Naive thymus-derived CD4-positive, alpha-beta T cell (primary cell): ENCODE data around the gene LYST. TPM values are rescaled to one million over a fixed set of nuclear protein-coding genes. Genes with fewer than 3 reads are reported as not detected.
"Not testable (repeated sequence)": the region's sequence is repeated elsewhere in the genome, so short reads cannot be mapped to it uniquely, and the experiment has no call there.

Experiments used
- ATAC-seq: fragments of 150-1000 bp; cut with Tn5 transposase; 2 replicates; pipeline ENCODE4 v1.10.0; 2021; ENCODE audit warnings: mild to moderate bottlenecking, moderate library complexity
- CTCF ChIA-PET: fragments of 350-600 bp; sonication (Branson Sonifier 250); formaldehyde crosslinking; loops from one replicate; lab custom pipeline; 2021; ENCODE audit warnings: antibody characterized with exemption; lab: Charles Lee
- POLR2A ChIA-PET: fragments of 350-600 bp; sonication (Branson Sonifier 250); formaldehyde crosslinking; loops from one replicate; lab custom pipeline; 2021; ENCODE audit warnings: antibody characterized with exemption, inconsistent platforms; lab: Charles Lee
- DNase-seq, 9 donors: peaks; one replicate each; pipeline versions ENCODE4 v3.0.0 to v3.0.0-alpha.2; 2020 to 2022; ENCODE audit warnings: mixed read lengths in 1 of 9
- H3K27ac ChIP-seq: one replicate; pipeline ENCODE4 v1.7.0; 2013; ENCODE audit warnings: mild to moderate bottlenecking, low read depth, low read length, moderate library complexity
- H3K27me3 ChIP-seq, 2 donors: one replicate each; pipeline ENCODE4 v1.7.0; 2013; ENCODE audit warnings: low read length in 2 of 2, mild to moderate bottlenecking in 2 of 2, moderate library complexity in 2 of 2; ENCODE audit not compliant: control insufficient read depth in 2 of 2, insufficient read depth in 2 of 2
- H3K36me3 ChIP-seq, 3 experiments: 1 replicate in 2 of 3; 2 replicates in 1 of 3; pipeline ENCODE4 v1.7.0; 2013; ENCODE audit warnings: low read length in 3 of 3, mild to moderate bottlenecking in 3 of 3, moderate library complexity in 1 of 3; ENCODE audit not compliant: insufficient read depth in 3 of 3, control insufficient read depth in 2 of 3
- H3K4me1 ChIP-seq, 2 donors: one replicate each; pipeline ENCODE4 v1.7.0; 2013; ENCODE audit warnings: low read length in 2 of 2, mild to moderate bottlenecking in 2 of 2, moderate library complexity in 1 of 2; ENCODE audit not compliant: control insufficient read depth in 2 of 2, insufficient read depth in 2 of 2
- H3K4me3 ChIP-seq: 2 replicates; pipeline ENCODE4 v1.7.0; 2013; ENCODE audit warnings: mild to moderate bottlenecking, low read length
- H3K9me3 ChIP-seq, 3 experiments: 1 replicate in 2 of 3; 2 replicates in 1 of 3; pipeline ENCODE4 v1.7.0; 2013; ENCODE audit warnings: low read length in 3 of 3; ENCODE audit not compliant: control insufficient read depth in 2 of 3
- H3K27ac Mint-ChIP-seq, 9 donors: one replicate each; pipeline ENCODE4 v1.8.0; 2020 to 2022; ENCODE audit warnings: mixed read lengths in 9 of 9, mild to moderate bottlenecking in 8 of 9, moderate library complexity in 5 of 9, inconsistent platforms in 2 of 9
- H3K27me3 Mint-ChIP-seq, 5 donors: one replicate each; pipeline ENCODE4 v1.8.0; 2021 to 2022; ENCODE audit warnings: mixed read lengths in 5 of 5, mild to moderate bottlenecking in 1 of 5
- H3K36me3 Mint-ChIP-seq, 5 donors: one replicate each; pipeline ENCODE4 v1.8.0; 2020 to 2022; ENCODE audit warnings: mixed read lengths in 5 of 5, mild to moderate bottlenecking in 3 of 5, inconsistent platforms in 1 of 5
- H3K4me1 Mint-ChIP-seq, 7 donors: one replicate each; pipeline ENCODE4 v1.8.0; 2020 to 2022; ENCODE audit warnings: mixed read lengths in 7 of 7, mild to moderate bottlenecking in 3 of 7, inconsistent platforms in 1 of 7
- H3K4me3 Mint-ChIP-seq, 10 donors: one replicate each; pipeline ENCODE4 v1.8.0; 2020 to 2022; ENCODE audit warnings: mild to moderate bottlenecking in 10 of 10, mixed read lengths in 10 of 10, moderate library complexity in 6 of 10, inconsistent platforms in 2 of 10
- H3K9me3 Mint-ChIP-seq, 11 donors: one replicate each; pipeline ENCODE4 v1.8.0; 2020 to 2022; ENCODE audit warnings: mixed read lengths in 11 of 11, mild to moderate bottlenecking in 4 of 11, inconsistent platforms in 1 of 11, moderate library complexity in 1 of 11
- intact Hi-C, 2 donors: fragments of 100-400 bp; cut with micrococcal nuclease; formaldehyde crosslinking; loops; one replicate each; pipeline ENCODE4 v1.15.1; 2023
- polyA plus RNA-seq, 2 donors: library from polyadenylated mRNA; unstranded; fragments of 300-500 nt; fragmentation: Illumina TruSeq; gene quantifications; one replicate each; pipeline ENCODE4 v1.2.3, GENCODE V29; 2021
- total RNA-seq, 6 experiments: library from RNA in 5 of 6; stranded (reverse) in 5 of 6; gene quantifications; 1 replicate in 5 of 6; 2 replicates in 1 of 6; pipeline ENCODE4 v1.2.3 and lab custom pipeline; 2021 to 2026

LYST gene
- total and polyA plus RNA-seq, 7 experiments from 2014 or later: 5.7 to 98.1 (median 27.8) TPM

- H3K36me3 ChIP-seq: no peaks in the 10 kb centered on the region
- Mint-ChIP-seq H3K27ac (peak overlapping the region; percentile 8 to 95 (median 79)), H3K4me1 (peaks cover 15 to 57% (median 19%) of the 10 kb centered on the region in 7 donors), H3K4me3 (peak overlapping the region; percentile 57 to 90 (median 82)), H3K27me3 (peaks cover 19 to 33% (median 29%) of the 10 kb centered on the region in 5 donors), H3K36me3 (peaks cover 0 to 6% (median 0%) of the 10 kb centered on the region in 5 donors), H3K9me3 (no peaks in the 10 kb centered on the region)
- DNase-seq (peak; percentile 20 to 88 (median 40)), ATAC-seq (peak; percentile 86)
- no peaks in the 10 kb centered on the region for H3K27me3 ChIP-seq
- POLR2A ChIA-PET: interaction anchor here (0.8 to 1.3 kb wide), 2 partner anchors 9 to 138 kb away, joined by 3 read pairs; partner anchors contain the start of gene B3GALNT2
- H3K4me3 ChIP-seq: peak overlapping the region; percentile 42
- CTCF ChIA-PET: no interaction called here
- intact Hi-C loops: loop anchor here (1.0 to 10.0 kb wide), 9 partner anchors 8 to 1031 kb away; partner anchors contain the start of genes B3GALNT2 (in 2 of the 2), ARID4B (in 1 of the 2), GGPS1 (in 1 of the 2) and IRF2BP2 (in 1 of the 2)
- peaks cover 4 to 26% of the 10 kb centered on the region in 2 donors for H3K4me1 ChIP-seq
- no peak overlapping the region for H3K27ac ChIP-seq
- H3K9me3 ChIP-seq: no peaks in the 10 kb centered on the region
Measured at GRCh38 chr1:235642011-235642942, 224.4 kb downstream of the LYST start.

- Mint-ChIP-seq H3K36me3 (peaks cover 0 to 5% (median 0%) of the 10 kb centered on the region in 5 donors), H3K4me1 (peaks cover 15 to 49% (median 19%) of the 10 kb centered on the region in 7 donors), H3K9me3 (no peaks in the 10 kb centered on the region), H3K4me3 (peak overlapping the region in 2 of 10 donors; percentile 11 to 23), H3K27ac (peak overlapping the region in 2 of 9 donors; percentile 34 to 67), H3K27me3 (peaks cover 4 to 18% (median 13%) of the 10 kb centered on the region in 5 donors)
- H3K4me1 ChIP-seq: peaks cover 4 to 26% of the 10 kb centered on the region in 2 donors
- H3K36me3 ChIP-seq: no peaks in the 10 kb centered on the region
- ATAC-seq (no peak), DNase-seq (no peak)
- no peak overlapping the region for H3K4me3 ChIP-seq
- H3K27me3 ChIP-seq: no peaks in the 10 kb centered on the region
- intact Hi-C loops: loop anchor here in 1 of 2 donors (5.0 to 10.0 kb wide), 3 partner anchors 313 to 916 kb away; partner anchors contain the start of genes ARID4B and GGPS1
- no peaks in the 10 kb centered on the region for H3K9me3 ChIP-seq
- ChIA-PET POLR2A (no interaction called here), CTCF (no interaction called here)
- H3K27ac ChIP-seq: no peak overlapping the region
Measured at GRCh38 chr1:235640580-235640979, 226.1 kb downstream of the LYST start.

GRCh38 chr1:235639226-235640205 is 227.2 kb downstream of the LYST start:
- Histone ChIP-seq H3K9me3 (no peaks in the 10 kb centered on the region), H3K27me3 (no peaks in the 10 kb centered on the region), H3K27ac (no peak overlapping the region), H3K4me1 (peaks cover 4 to 26% of the 10 kb centered on the region in 2 donors), H3K4me3 (no peak overlapping the region), H3K36me3 (no peaks in the 10 kb centered on the region)
- intact Hi-C loops: loop anchor here in 1 of 2 donors (5.0 to 10.0 kb wide), 3 partner anchors 312 to 915 kb away; partner anchors contain the start of genes ARID4B and GGPS1
- POLR2A ChIA-PET: no interaction called here
- CTCF ChIA-PET: no interaction called here
- ATAC-seq: no peak
- Mint-ChIP-seq H3K9me3 (no peaks in the 10 kb centered on the region), H3K27ac (peak overlapping the region in 4 of 9 donors; percentile 22 to 80 (median 50)), H3K4me1 (peaks cover 15 to 48% (median 19%) of the 10 kb centered on the region in 7 donors), H3K36me3 (peaks cover 0 to 5% (median 0%) of the 10 kb centered on the region in 5 donors), H3K4me3 (no peak overlapping the region), H3K27me3 (peaks cover 0 to 13% (median 11%) of the 10 kb centered on the region in 5 donors)
- no peak for DNase-seq

GRCh38 chr1:235638612-235639011 is 228.1 kb downstream of the LYST start:
- H3K9me3 Mint-ChIP-seq, ATAC-seq, H3K36me3 Mint-ChIP-seq, DNase-seq, H3K4me3 Mint-ChIP-seq, H3K4me3 ChIP-seq, H3K9me3 ChIP-seq, H3K27ac ChIP-seq, H3K27me3 ChIP-seq, CTCF ChIA-PET, POLR2A ChIA-PET, H3K36me3 ChIP-seq, intact Hi-C loops, H3K27ac Mint-ChIP-seq: not testable (repeated sequence)
- Mint-ChIP-seq H3K27me3 (peaks cover 0 to 14% (median 9%) of the 10 kb centered on the region in 5 donors), H3K4me1 (peaks cover 15 to 45% (median 19%) of the 10 kb centered on the region in 7 donors)
- peaks cover 4 to 26% of the 10 kb centered on the region in 2 donors for H3K4me1 ChIP-seq

- no peak overlapping the region for H3K27ac ChIP-seq
- H3K27me3 ChIP-seq: no peaks in the 10 kb centered on the region
- no peaks in the 10 kb centered on the region for H3K9me3 Mint-ChIP-seq
- no peak overlapping the region for H3K4me3 Mint-ChIP-seq
- H3K4me1 Mint-ChIP-seq: peaks cover 11 to 40% (median 15%) of the 10 kb centered on the region in 7 donors
- H3K27me3 Mint-ChIP-seq: peaks cover 0 to 14% (median 7%) of the 10 kb centered on the region in 5 donors
- POLR2A ChIA-PET: no interaction called here
- CTCF ChIA-PET: no interaction called here
- no peaks in the 10 kb centered on the region for H3K36me3 ChIP-seq
- ATAC-seq: no peak
- intact Hi-C loops: no loop called here
- no peaks in the 10 kb centered on the region for H3K9me3 ChIP-seq
- no peak for DNase-seq
- H3K36me3 Mint-ChIP-seq: peaks cover 0 to 2% (median 0%) of the 10 kb centered on the region in 5 donors
- peaks cover 4 to 22% of the 10 kb centered on the region in 2 donors for H3K4me1 ChIP-seq
- H3K4me3 ChIP-seq: no peak overlapping the region
- H3K27ac Mint-ChIP-seq: no peak overlapping the region
Measured at GRCh38 chr1:235637756-235638534, 228.8 kb downstream of the LYST start.
